H9 (cell line): Measurements from ENCODE around the gene C12orf56. TPM values are rescaled to one million over a fixed set of nuclear protein-coding genes. Genes with fewer than 3 reads are reported as not detected.

Experiments used
- DNase-seq: peaks from one replicate; pipeline ENCODE4 v3.0.0-alpha.2; 2017
- H2AFZ ChIP-seq: one replicate; pipeline ENCODE4 v1.6.1; 2013; ENCODE audit warnings: mild to moderate bottlenecking, low read length, control low read depth, moderate library complexity
- H2AK5ac ChIP-seq: 2 replicates; pipeline ENCODE4 v1.6.1; 2013; ENCODE audit warnings: low read length, control low read depth, mixed read lengths; ENCODE audit not compliant: insufficient read length
- H2BK120ac ChIP-seq: one replicate; pipeline ENCODE4 v1.6.1; 2013; ENCODE audit warnings: low read depth, mild to moderate bottlenecking, low read length, control low read depth, inconsistent platforms; ENCODE audit not compliant: poor library complexity, severe bottlenecking
- H2BK12ac ChIP-seq: 2 replicates; pipeline ENCODE4 v1.6.1; 2013; ENCODE audit warnings: low read length, control low read depth, mixed read lengths, low read depth; ENCODE audit not compliant: insufficient read length
- H2BK15ac ChIP-seq: 2 replicates; pipeline ENCODE4 v1.6.1; 2013; ENCODE audit warnings: low read depth, low read length, control low read depth
- H2BK20ac ChIP-seq: one replicate; pipeline ENCODE4 v1.6.1; 2013; ENCODE audit warnings: low read depth, mild to moderate bottlenecking, low read length, control low read depth, inconsistent platforms; ENCODE audit not compliant: poor library complexity, severe bottlenecking
- H2BK5ac ChIP-seq: 2 replicates; pipeline ENCODE4 v1.6.1; 2013; ENCODE audit warnings: low read length, control low read depth, mixed read lengths; ENCODE audit not compliant: insufficient read length
- H3K14ac ChIP-seq: 2 replicates; pipeline ENCODE4 v1.6.1; 2013; ENCODE audit warnings: low read length, control low read depth; ENCODE audit not compliant: insufficient read depth
- H3K18ac ChIP-seq: 2 replicates; pipeline ENCODE4 v1.6.1; 2013; ENCODE audit warnings: low read depth, mild to moderate bottlenecking, mixed read lengths, low read length, control low read depth; ENCODE audit not compliant: insufficient read length
- H3K23ac ChIP-seq: 2 replicates; pipeline ENCODE4 v1.6.1; 2013; ENCODE audit warnings: low read length, control low read depth, mixed read lengths, low read depth; ENCODE audit not compliant: insufficient read length
- H3K23me2 ChIP-seq: 2 replicates; pipeline ENCODE4 v1.6.1; 2013; ENCODE audit warnings: low read depth, mild to moderate bottlenecking, mixed read lengths, low read length, control low read depth; ENCODE audit not compliant: insufficient read length, poor library complexity, severe bottlenecking
- H3K27ac ChIP-seq: 2 replicates; pipeline ENCODE4 v1.5.1; 2013; ENCODE audit warnings: low read length, control low read depth, mixed read lengths, low read depth; ENCODE audit not compliant: insufficient read length
- H3K27me3 ChIP-seq: 2 replicates; pipeline ENCODE4 v1.6.1; 2013; ENCODE audit warnings: low read length, control low read depth, inconsistent platforms; ENCODE audit not compliant: insufficient read depth
- H3K4ac ChIP-seq: 2 replicates; pipeline ENCODE4 v1.6.1; 2013; ENCODE audit warnings: low read depth, mild to moderate bottlenecking, control low read depth, inconsistent platforms, low read length, moderate library complexity
- H3K4me1 ChIP-seq: 2 replicates; pipeline ENCODE4 v1.6.1; 2013; ENCODE audit warnings: low read length, control low read depth, inconsistent platforms; ENCODE audit not compliant: insufficient read depth
- H3K4me2 ChIP-seq: 2 replicates; pipeline ENCODE4 v1.6.1; 2013; ENCODE audit warnings: low read length, control low read depth, mixed read lengths; ENCODE audit not compliant: insufficient read length, insufficient read depth
- H3K56ac ChIP-seq: 2 replicates; pipeline ENCODE4 v1.6.1; 2013; ENCODE audit warnings: low read depth, mild to moderate bottlenecking, mixed read lengths, low read length, control low read depth; ENCODE audit not compliant: insufficient read length
- H3K79me1 ChIP-seq: 2 replicates; pipeline ENCODE4 v1.6.1; 2013; ENCODE audit warnings: low read depth, mild to moderate bottlenecking, moderate library complexity, low read length, control low read depth, inconsistent platforms; ENCODE audit not compliant: insufficient read depth, poor library complexity, severe bottlenecking
- H3K79me2 ChIP-seq: 2 replicates; pipeline ENCODE4 v1.6.1; 2013; ENCODE audit warnings: low read length, control low read depth, inconsistent platforms; ENCODE audit not compliant: insufficient read depth
- H3K9ac ChIP-seq: 2 replicates; pipeline ENCODE4 v1.6.1; 2013; ENCODE audit warnings: low read length, control low read depth, mixed read lengths; ENCODE audit not compliant: insufficient read length; ENCODE audit errors: extremely low read depth
- H3K9me3 ChIP-seq: one replicate; pipeline ENCODE4 v1.6.1; 2013; ENCODE audit warnings: low read depth, low read length, inconsistent platforms; ENCODE audit not compliant: control insufficient read depth
- H3T11ph ChIP-seq: one replicate; pipeline ENCODE4 v1.6.1; 2013; ENCODE audit warnings: mild to moderate bottlenecking, low read length, control low read depth, inconsistent platforms
- H4K20me1 ChIP-seq: one replicate; pipeline ENCODE4 v1.6.1; 2013; ENCODE audit not compliant: control insufficient read depth, insufficient read length, insufficient read depth
- H4K5ac ChIP-seq: 2 replicates; pipeline ENCODE4 v1.6.1; 2013; ENCODE audit warnings: low read depth, mild to moderate bottlenecking, mixed read lengths, low read length, control low read depth; ENCODE audit not compliant: insufficient read length
- H4K8ac ChIP-seq: replicated peaks from 2 replicates; pipeline ENCODE4 v1.6.1; 2013; ENCODE audit warnings: low read length, control low read depth, mixed read lengths, low read depth; ENCODE audit not compliant: insufficient read length
- H4K91ac ChIP-seq: 2 replicates; pipeline ENCODE4 v1.6.1; 2013; ENCODE audit warnings: low read depth, mild to moderate bottlenecking, moderate library complexity, mixed read lengths, low read length, control low read depth; ENCODE audit not compliant: insufficient read length
- H3K27ac Mint-ChIP-seq, 3 experiments: 2 replicates in 2 of 3; 3 replicates in 1 of 3; pipeline ENCODE4 v1.8.0; 2020 to 2021; ENCODE audit warnings: mixed read lengths in 3 of 3, mild to moderate bottlenecking in 1 of 3, moderate library complexity in 1 of 3
- H3K27me3 Mint-ChIP-seq: 2 replicates; pipeline ENCODE4 v1.8.0; 2021; ENCODE audit warnings: low read depth, mild to moderate bottlenecking, moderate library complexity, mixed read lengths
- H3K36me3 Mint-ChIP-seq, 3 experiments: 2 replicates in 2 of 3; 3 replicates in 1 of 3; pipeline ENCODE4 v1.8.0; 2020 to 2021; ENCODE audit warnings: low read depth in 3 of 3, mixed read lengths in 3 of 3; ENCODE audit not compliant: insufficient read depth in 1 of 3
- H3K4me1 Mint-ChIP-seq, 2 experiments: 2 replicates each; pipeline ENCODE4 v1.8.0; 2020; ENCODE audit warnings: mixed read lengths in 2 of 2
- H3K4me3 Mint-ChIP-seq, 2 experiments: 2 replicates in 1 of 2; 3 replicates in 1 of 2; pipeline ENCODE4 v1.8.0; 2020 to 2021; ENCODE audit warnings: mild to moderate bottlenecking in 2 of 2, mixed read lengths in 2 of 2, moderate library complexity in 1 of 2
- H3K9me3 Mint-ChIP-seq, 2 experiments: 2 replicates in 1 of 2; 3 replicates in 1 of 2; pipeline ENCODE4 v1.8.0; 2020; ENCODE audit warnings: mild to moderate bottlenecking in 2 of 2, mixed read lengths in 2 of 2, moderate library complexity in 1 of 2
- CTCF ChIP-seq: fragments of 200-600 bp; sonication (generic); conservative IDR thresholded peaks from 3 replicates; pipeline ENCODE4 v1.8.0; 2021; ENCODE audit warnings: antibody characterized with exemption, mild to moderate bottlenecking
- WGBS: extraction: QIAGEN DNeasy Blood & Tissue Kit; methylation state at CpG from one replicate; pipeline ENCODE4 v1.1.7; 2013; ENCODE audit warnings: missing lambda C conversion rate, low lambda C conversion rate, mixed read lengths; ENCODE audit not compliant: insufficient read length; ENCODE audit errors: extremely low coverage; 5-methylcytosine and 5-hydroxymethylcytosine counted together
- total RNA-seq: library from RNA; stranded (reverse); gene quantifications from 2 replicates; pipeline ENCODE4 v1.2.1, GENCODE V29; 2021

C12orf56 gene
- total RNA-seq, 1 experiment from 2014 or later, result 2.2 TPM

GRCh38 chr12:64389154-64389553, 1.4 kb downstream of the C12orf56 start:
- H2BK120ac ChIP-seq, result no peak overlapping the region
- no CpG with 5 or more reads among the region's 18 CpGs for WGBS

More at GRCh38 chr12:64389154-64389553, 1.4 kb downstream of the C12orf56 start:
- no peaks in the 10 kb centered on the region for H3K23me2 ChIP-seq
- no peak overlapping the region for H3K56ac ChIP-seq
- Mint-ChIP-seq H3K9me3 (no peaks in the 10 kb centered on the region), H3K27me3 (peaks cover 7% of the 10 kb centered on the region), H3K4me3 (peak overlapping the region in 1 of 2 experiments; percentile 50; a peak in 1 of 5 replicates), H3K36me3 (no peaks in the 10 kb centered on the region), H3K4me1 (peaks cover 3 to 7% of the 10 kb centered on the region in 2 experiments; a peak in 2 of 4 replicates), H3K27ac (no peak overlapping the region; a peak in 1 of 7 replicates)
- H4K20me1 ChIP-seq, result no peaks in the 10 kb centered on the region
- no peak overlapping the region for H4K5ac ChIP-seq
- no peak overlapping the region for H3K9ac ChIP-seq
- H3K79me2 ChIP-seq, result no peaks in the 10 kb centered on the region
- no peak overlapping the region for H2BK20ac ChIP-seq
- H3K23ac ChIP-seq, result no peak overlapping the region
- H2AK5ac ChIP-seq, result no peak overlapping the region
- H2AFZ ChIP-seq, result no peak overlapping the region
- no peaks in the 10 kb centered on the region for H3K4me1 ChIP-seq
- H3K9me3 ChIP-seq, result no peaks in the 10 kb centered on the region
- H3K27me3 ChIP-seq, result no peaks in the 10 kb centered on the region
- H3K79me1 ChIP-seq, result no peaks in the 10 kb centered on the region
- no peak overlapping the region for H2BK15ac ChIP-seq
- no peak overlapping the region for H3K4me2 ChIP-seq
- no peak overlapping the region for H3K4ac ChIP-seq
- no peak overlapping the region for H2BK5ac ChIP-seq
- H2BK12ac ChIP-seq, result no peak overlapping the region
- H3K14ac ChIP-seq, result no peak overlapping the region
- no peak overlapping the region for H4K91ac ChIP-seq
- no peak overlapping the region for H4K8ac ChIP-seq
- TF ChIP-seq CTCF, result no peak
- H3T11ph ChIP-seq, result no peak overlapping the region
- H3K27ac ChIP-seq, result no peak overlapping the region
- DNase-seq, result no peak
- H3K18ac ChIP-seq, result no peak overlapping the region
